BE2C (cell line): Measurements from ENCODE around the gene LRATD1.

Source experiments
- DNase-seq: peaks from one replicate; pipeline ENCODE4 v3.0.0-alpha.2; 2020
- H3K27me3 ChIP-seq: fragments of 250-450 bp; sonication (Bioruptor Pico); 2 replicates; pipeline ENCODE4 v1.5.1; 2020; ENCODE audit warnings: mild to moderate bottlenecking
- H3K36me3 ChIP-seq: fragments of 250-450 bp; sonication (Bioruptor Pico); 2 replicates; pipeline ENCODE4 v1.5.1; 2020; ENCODE audit warnings: mild to moderate bottlenecking
- H3K4me1 ChIP-seq: fragments of 250-450 bp; sonication (Bioruptor Pico); 2 replicates; pipeline ENCODE4 v1.5.1; 2020
- H3K4me3 ChIP-seq: 2 replicates; pipeline ENCODE4 v1.5.1; 2011; ENCODE audit warnings: low read depth, low read length
- H3K9me3 ChIP-seq: fragments of 250-450 bp; sonication (Bioruptor Pico); 2 replicates; pipeline ENCODE4 v1.5.1; 2020
- TF ChIP-seq, protein P1 (sequence below): IDR thresholded peaks from 2 replicates; pipeline ENCODE4 v1.5.1; 2012; ENCODE audit warnings: mild to moderate bottlenecking, low read depth, low read length

LRATD1 gene

DNA sequence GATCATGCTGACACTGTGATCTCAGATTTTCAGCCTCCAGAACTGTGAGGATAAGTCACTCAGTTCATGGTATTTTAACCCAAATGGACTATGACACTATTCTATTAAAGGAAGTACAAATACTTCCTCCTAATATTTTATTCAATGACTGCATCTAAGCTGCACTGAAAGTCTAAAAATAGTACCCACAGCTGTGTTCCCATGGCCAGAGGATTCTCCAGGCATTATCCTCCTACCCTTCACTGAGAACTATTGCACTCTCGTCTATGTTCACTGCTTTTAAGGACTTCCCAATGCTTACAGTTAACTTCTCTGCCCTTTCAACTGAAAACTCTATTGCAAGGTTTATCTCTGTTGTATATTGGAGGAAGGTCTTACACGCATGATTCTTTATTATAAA, 15.2 kb downstream of the LRATD1 start:
- Histone ChIP-seq H3K36me3 (no peaks in the 10 kb centered on the region), H3K27me3 (no peaks in the 10 kb centered on the region; the same call in none of the 2 replicates), H3K9me3 (no peaks in the 10 kb centered on the region), H3K4me1 (no peaks in the 10 kb centered on the region), H3K4me3 (no peak overlapping the region)
- TF ChIP-seq, protein P1, sequence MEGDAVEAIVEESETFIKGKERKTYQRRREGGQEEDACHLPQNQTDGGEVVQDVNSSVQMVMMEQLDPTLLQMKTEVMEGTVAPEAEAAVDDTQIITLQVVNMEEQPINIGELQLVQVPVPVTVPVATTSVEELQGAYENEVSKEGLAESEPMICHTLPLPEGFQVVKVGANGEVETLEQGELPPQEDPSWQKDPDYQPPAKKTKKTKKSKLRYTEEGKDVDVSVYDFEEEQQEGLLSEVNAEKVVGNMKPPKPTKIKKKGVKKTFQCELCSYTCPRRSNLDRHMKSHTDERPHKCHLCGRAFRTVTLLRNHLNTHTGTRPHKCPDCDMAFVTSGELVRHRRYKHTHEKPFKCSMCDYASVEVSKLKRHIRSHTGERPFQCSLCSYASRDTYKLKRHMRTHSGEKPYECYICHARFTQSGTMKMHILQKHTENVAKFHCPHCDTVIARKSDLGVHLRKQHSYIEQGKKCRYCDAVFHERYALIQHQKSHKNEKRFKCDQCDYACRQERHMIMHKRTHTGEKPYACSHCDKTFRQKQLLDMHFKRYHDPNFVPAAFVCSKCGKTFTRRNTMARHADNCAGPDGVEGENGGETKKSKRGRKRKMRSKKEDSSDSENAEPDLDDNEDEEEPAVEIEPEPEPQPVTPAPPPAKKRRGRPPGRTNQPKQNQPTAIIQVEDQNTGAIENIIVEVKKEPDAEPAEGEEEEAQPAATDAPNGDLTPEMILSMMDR: no peak
- DNase-seq: no peak

DNA sequence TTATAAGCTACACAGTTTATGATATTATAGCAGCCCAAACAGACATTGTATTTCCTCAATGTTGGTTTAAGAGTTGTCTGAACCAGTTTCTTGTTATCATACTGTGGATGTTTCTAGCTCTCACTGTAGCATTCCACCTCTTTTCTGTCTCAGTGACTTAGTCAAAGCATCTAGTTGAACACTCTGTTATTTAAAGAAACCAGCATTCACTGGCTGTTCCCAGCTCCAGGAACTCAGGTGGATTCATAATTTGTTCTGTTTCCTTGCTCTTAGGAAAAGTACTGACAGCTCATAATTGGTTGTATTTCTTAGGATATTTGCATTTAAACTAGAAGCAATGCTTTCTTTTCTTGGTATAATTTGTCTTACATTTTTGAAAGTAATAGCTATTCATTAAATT, 17.5 kb downstream of the LRATD1 start:
- Histone ChIP-seq H3K9me3 (no peaks in the 10 kb centered on the region), H3K4me3 (no peak overlapping the region), H3K36me3 (no peaks in the 10 kb centered on the region), H3K27me3 (no peaks in the 10 kb centered on the region; the same call in 1 of the 2 replicates), H3K4me1 (no peaks in the 10 kb centered on the region)
- DNase-seq: no peak
- TF ChIP-seq, protein P1: no peak

DNA sequence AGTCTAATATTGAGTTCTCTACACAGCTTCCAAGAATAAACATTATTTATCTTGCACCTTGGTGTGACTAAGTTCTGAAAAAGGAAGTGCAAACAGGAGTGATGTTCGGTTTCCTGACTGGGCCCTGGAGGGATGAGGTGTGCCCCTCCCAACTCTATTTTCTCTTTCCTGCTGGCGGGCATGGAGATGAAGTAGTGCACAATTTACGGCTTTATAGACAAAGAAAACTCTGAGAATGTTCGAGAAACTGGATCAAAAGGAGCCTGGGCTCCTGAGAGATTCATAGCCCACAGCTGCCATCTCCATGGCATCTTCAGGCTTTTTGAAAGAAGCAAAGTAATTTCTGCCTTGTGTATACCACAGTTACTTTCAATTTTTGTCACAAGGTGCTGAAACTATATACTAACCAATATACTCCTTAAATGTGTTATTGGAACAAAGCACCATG, 22.3 kb downstream of the LRATD1 start:
- TF ChIP-seq, protein P1: no peak
- Histone ChIP-seq H3K27me3 (peaks cover 4% of the 10 kb centered on the region; the same call in 1 of the 2 replicates), H3K36me3 (no peaks in the 10 kb centered on the region), H3K9me3 (no peaks in the 10 kb centered on the region), H3K4me3 (no peak overlapping the region), H3K4me1 (no peaks in the 10 kb centered on the region)
- no peak for DNase-seq

DNA sequence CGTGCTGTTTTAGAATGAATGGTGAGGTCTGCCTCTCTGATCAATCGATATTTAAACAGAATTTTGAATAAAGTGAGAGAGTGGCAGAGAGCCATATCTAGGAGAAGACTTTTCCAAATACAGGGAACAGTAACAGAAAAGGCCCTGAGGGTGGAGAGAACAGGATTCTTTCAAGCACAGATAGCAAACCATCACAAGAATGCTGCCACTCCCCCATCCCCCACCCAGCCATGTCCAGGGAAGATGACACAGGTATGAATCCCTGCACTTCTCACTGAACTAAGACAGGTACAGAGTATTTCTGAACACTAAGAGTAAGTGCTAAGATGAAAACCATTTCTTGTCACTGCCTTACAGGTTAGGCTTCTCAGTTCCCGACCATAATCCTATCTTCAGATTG, 23.6 kb downstream of the LRATD1 start:
- TF ChIP-seq, protein P1: no peak
- Histone ChIP-seq H3K9me3 (no peaks in the 10 kb centered on the region), H3K4me3 (no peak overlapping the region), H3K4me1 (no peaks in the 10 kb centered on the region), H3K36me3 (no peaks in the 10 kb centered on the region), H3K27me3 (peaks cover 4% of the 10 kb centered on the region; the same call in 1 of the 2 replicates)
- DNase-seq: no peak

DNA sequence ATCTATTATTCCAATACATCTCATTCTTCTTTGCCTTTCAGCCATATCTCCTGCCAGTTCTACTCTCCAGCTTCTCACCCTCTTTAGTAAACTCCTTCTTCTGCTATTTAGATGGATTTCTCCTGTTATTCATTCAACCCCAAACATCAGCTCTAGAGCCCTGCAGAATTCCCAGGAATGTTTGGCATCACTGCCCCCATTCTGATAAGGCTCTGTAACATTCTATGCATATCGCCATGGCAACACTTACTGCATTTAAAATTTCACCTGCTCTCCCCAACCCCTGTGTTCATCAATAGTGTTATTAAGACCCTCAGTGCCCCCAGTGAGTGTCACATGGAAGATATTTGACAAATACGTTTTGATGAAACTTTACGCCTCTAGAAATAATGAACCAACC, 28.6 kb downstream of the LRATD1 start:
- H3K27me3 ChIP-seq: peaks cover 4% of the 10 kb centered on the region; the same call in 1 of the 2 replicates
- no peaks in the 10 kb centered on the region for H3K4me1 ChIP-seq
- H3K4me3 ChIP-seq: no peak overlapping the region
- TF ChIP-seq, protein P1: no peak
- DNase-seq: no peak
- H3K9me3 ChIP-seq: no peaks in the 10 kb centered on the region
- H3K36me3 ChIP-seq: no peaks in the 10 kb centered on the region

DNA sequence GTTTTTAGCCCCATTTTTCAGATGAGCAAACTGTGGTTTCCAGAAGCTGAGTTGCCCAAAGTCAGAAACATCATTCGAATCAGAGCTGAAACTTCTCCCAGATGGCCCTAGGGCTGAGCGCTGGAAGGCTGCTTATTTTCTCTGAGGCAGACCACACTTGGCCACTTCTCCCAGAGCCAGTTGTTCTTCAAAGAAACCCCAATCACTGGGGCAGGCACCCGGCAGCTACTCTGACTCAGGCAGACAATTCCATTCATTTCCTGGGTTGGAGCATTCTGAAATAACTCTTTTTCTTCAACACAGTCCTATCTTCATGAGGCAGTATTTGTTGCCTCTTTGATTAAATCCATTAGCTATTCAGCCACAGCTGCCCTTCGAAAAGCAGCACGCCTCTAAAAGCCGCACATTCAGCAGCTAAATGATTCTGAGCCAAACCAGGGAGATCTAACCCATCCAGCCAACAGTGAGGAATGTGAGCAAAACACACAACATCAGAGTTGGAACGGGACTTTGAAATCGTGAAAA, 40.9 kb downstream of the LRATD1 start:
- Histone ChIP-seq H3K36me3 (no peaks in the 10 kb centered on the region), H3K4me1 (no peaks in the 10 kb centered on the region), H3K27me3 (no peaks in the 10 kb centered on the region), H3K4me3 (no peak overlapping the region), H3K9me3 (no peaks in the 10 kb centered on the region)
- TF ChIP-seq, protein P1: no peak
- no peak for DNase-seq
